HG02642 (cell line): Measurements from ENCODE around the gene TFF2.

ENCODE experiments used
- ATAC-seq: cut with Tn5 transposase; IDR thresholded peaks from one replicate; pipeline ENCODE4 v1.9.1; 2021; ENCODE audit warnings: mild to moderate bottlenecking; ENCODE audit not compliant: unreplicated experiment, poor library complexity

Gene TFF2

DNA sequence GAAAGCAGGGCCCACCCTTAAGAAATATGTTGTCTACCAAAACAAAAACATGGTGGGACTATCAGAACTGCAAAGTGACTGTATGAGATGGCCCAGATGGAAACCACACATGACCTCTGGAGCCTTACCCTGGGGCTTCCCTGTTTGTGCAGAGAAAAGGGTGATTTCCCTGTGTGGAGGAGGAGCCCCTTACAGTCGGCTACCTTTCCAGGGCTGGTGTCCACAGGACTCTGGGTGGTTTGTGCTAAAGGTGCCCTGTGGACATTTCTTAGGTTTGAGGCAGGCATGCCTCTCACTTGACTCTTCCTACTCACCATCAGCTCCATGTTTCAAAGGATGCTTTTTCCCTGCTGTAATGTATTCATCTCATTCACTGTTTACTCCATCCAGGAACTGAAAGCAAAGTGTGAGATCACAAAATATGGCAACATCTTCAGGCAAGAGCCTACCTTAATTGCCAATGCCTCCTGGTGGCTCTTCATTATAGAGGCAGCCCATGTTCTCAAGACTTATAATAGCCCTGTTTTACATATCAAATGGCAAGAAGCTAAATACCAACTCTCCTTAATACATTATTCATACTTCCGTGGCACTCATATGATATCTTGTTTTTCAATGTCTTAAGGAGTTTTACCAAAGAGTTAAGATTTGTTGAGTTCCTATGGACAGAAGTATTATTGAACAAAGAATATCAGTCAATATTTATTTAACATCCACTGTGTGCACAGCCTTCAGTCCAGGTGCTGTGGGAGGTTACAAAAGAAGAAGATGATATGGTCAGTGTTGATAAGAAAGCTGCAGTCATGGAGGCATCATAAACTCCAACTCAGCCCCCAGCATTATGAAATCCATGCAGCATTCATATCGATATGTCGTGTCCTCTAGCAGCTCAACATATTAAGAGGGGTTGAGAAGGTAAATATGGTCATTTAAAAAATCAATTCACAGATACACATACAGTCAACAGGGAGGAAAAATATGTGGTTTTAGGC lies 20.1 kb downstream of the TFF2 start:
- no peak for ATAC-seq

DNA sequence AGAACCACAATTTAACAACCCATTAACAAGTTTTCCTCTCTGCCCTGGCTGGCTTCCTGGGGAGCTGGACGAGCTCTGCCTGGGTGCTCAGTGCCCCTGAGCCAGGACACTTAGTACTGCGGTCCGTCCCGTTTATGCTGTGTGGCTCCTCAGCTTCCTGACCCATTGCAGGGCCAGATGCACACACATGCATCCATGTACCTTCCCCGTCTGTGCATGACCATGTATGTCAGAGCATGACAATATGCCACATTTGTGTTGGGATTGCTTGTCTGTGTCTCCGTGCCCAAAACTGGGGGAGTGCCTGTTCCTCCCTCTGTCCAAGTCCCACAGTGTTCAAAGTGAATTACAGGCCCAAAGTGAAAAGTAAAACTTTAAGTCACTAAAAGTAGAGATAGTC lies 25.9 kb downstream of the TFF2 start:
- ATAC-seq, result no peak

DNA sequence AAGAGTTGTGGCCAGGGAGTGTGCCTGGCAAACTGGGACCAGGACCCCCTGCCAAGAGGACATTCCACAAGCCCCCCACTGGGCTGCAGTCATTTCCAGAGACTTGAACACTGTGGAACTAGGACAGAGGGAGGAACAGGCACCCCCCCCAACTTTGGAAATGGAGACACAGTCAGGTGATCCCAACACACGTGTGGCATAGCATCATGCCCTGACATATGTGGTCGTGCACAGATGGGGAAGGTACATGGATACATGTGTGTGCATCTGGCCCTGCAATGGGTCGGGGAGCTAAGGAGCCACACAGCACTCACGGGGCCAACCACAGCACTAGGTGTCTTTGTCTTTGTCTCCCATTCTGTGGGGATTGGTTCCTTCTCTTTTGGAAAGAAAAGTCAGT lies 28.9 kb downstream of the TFF2 start:
- ATAC-seq, result no peak

DNA sequence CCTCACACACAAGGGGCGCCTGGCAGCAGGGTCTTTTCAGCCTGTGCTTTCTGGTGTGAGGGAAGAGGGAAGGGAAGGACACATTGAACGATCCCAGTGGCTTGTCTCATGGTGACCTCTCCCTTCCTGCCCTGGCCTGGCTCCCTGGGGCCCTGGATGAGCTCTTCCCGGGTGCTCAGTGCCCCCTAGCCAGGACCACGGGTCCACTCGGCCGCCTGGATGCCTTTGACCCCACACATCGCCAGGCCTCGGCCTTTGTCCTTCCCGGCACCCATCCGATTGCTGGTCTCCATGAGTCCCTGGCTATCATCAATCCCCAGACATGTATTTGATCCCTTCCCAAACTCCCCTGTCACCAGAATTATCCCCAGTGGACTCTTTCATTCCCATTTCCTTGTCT lies 29.6 kb downstream of the TFF2 start:
- no peak for ATAC-seq

DNA sequence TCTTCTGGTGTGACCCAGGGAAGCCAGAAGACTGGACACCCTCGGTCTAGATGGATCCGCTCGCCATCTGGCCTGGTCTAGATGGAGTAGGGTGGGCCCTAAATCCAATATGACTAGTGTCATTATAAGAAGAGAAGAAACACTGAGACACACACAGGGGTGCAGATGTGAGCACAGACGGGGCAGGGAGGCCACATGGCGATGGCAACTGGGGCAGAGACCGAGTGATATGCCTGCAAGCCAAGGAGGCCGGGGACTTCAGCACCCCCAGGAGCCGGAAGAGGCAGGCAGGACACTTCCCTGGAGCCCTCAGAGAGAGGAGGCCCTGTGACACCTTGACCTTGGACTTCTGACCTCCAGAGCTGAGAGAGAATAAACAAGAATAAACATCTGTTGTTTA lies 30.0 kb downstream of the TFF2 start:
- no peak for ATAC-seq

DNA sequence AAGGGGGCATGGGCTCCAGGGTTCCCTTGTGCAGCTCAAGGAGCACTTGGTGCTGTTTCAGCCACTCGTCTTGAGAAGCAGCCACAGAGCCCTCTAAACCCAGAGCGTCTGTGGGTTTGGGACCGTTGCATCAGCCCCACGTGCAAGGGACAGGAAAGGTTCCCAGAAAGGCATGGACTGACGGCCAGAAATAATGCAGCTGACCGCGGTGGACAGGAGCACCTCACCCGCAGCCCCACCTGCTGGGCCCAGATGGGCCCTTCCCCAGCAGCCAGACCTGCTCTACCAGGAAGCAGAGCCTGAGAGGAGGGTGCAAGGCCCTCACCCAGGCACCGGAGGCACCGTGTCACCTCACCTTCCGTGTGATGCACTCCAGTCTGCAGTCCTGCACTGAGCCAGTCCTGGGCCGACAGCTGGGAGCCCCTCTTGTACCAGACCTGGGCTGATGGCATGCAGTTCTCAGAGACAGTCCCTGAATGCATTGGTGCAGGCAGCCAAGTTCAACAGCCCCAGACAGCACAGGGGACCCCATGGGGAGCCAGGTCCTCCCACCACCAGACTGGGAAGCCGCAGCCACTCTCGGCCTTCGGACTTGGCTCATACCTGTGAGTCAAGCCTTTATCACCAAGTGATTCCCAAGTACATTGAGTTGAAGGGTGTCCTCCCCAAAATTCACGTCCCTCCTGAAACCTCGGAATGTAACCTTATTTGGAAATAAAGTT lies 30.8 kb downstream of the TFF2 start:
- no peak for ATAC-seq

DNA sequence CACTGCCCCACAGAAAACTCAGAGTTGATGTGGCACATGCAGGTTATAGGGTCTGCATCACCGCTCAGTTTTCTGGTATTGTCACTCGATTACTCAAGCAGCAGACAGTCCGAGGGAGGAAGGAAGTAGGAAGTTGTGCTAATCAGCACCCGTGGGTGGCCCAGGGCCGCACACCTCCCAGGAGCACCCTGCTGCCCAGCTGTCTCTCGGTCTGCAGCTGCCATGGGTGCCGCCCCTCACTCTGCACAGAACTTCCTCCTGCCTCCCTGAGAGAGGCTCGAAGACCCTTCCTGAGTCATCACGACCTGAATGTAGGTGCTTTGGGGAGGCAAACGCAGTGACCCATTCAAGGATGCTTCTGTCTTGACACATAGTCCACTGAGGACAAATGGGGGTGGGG lies 31.4 kb downstream of the TFF2 start:
- ATAC-seq, result no peak

DNA sequence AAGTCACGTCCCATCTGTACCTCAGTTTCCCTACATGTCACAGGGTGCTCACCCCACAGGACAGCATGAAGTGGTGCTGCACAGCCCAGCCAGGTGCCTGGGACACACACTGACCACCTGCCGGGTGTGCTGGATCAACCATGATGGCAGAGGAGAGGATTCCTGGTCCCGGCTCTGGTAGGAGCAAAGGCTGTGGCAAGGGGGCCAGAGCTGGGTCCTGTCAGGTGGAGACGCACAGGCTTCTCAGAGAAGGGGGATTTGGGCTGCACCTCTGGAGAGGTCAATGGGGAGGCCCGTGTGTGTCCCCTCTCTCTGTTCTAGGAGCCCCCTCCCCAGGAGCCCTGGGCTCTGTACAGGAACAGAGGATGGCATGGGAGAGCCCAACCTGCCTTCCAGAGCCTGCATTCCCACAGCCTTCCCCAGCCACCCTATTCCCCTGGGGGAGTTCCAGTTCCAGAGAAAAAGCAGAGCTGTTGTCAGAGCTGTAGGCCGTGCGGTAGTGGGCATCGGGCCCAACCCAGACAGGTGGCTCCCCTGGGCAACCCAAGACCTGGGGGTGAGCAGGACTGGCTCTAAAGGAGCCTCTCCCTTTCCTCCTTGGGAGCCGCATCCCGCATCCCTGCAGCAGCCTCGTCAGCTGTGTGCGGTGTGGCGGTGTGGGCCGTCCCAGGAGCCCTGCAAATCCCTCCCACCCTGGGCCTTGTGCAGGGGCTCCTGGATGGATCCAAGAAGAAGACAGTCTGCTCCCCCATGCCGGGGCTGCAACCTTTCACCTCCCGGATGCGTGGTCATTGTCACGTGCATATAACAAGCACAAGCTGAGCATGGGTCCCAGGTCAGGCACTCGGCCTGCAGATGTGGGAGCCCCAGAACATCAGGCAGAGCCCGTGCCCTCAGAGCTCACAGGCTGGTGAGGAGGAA lies 32.7 kb downstream of the TFF2 start:
- no peak for ATAC-seq

DNA sequence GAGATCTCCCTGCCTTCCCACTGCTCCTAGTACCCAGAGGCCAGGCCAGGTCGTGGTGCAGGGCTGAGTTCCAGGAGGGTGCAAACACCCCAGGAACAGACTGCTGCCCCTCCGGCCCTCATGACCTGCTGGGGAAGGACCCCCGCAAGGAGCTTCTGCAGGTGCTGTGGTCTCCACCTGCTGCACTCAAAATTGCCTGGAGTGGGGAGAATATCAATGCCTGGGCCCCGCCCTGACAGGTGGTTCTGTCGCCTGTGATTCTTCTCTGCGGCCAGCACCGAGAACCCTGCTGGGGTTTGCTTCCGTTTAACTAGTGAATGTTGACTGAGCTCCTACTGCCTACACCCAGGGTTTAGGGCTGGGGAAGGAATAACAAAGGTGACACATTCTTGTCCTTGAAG lies 33.5 kb downstream of the TFF2 start:
- no peak for ATAC-seq

DNA sequence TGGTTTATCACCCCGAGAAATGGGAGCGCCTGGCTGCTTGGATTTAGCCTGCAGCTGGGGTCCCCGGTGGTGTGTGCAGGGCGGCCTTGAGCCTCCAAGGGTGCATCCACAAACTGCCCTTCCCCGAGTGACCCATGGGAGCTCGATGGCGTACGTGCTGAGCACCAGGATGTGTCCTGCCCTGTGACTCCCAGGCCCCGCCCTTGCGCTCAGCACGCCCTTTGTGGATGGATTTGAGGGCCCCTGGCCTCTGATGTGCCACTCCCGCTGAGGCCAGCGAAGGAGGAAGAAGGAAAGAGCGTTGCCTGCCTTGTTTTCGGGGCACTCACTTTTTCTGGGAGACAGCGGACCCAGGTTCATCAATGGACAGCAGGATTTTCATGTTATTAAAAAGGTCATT lies 33.9 kb downstream of the TFF2 start:
- no peak for ATAC-seq

DNA sequence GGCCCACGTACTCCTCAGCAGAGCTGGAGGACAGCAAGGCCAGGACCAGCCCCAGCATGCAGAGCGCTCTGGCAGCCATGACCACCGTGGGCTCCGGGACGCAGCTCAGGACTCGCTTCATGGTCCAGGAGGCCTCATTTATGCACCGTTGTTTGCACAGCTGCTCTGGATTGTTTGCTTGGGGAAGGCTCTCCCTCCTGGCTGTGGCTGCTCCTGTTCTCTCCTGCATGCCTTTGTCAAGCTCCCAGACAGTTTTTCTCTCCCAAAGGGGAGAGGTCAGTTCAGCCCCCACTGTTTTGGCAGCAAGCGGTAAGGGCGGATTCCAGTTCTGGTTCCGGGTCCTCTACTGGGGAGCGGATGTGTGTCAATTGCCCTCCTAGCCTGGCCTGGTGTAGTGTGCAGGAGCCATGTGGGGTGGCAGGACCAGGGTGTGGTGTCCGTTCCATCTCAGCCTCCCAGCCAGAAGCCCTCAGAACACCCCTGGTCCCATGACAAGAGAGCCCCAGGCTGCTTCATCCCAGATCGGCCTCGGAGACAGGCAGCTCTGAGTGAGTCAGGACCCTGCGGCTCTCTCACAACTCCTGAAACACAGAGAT lies 35.4 kb downstream of the TFF2 start, which contains the start of gene TFF3:
TSS of gene TFF3 (minus strand) at position 114 of the 596 bp plus-strand sequence. CDS start at position 79, 35 bp downstream.
- ATAC-seq, result no peak

DNA sequence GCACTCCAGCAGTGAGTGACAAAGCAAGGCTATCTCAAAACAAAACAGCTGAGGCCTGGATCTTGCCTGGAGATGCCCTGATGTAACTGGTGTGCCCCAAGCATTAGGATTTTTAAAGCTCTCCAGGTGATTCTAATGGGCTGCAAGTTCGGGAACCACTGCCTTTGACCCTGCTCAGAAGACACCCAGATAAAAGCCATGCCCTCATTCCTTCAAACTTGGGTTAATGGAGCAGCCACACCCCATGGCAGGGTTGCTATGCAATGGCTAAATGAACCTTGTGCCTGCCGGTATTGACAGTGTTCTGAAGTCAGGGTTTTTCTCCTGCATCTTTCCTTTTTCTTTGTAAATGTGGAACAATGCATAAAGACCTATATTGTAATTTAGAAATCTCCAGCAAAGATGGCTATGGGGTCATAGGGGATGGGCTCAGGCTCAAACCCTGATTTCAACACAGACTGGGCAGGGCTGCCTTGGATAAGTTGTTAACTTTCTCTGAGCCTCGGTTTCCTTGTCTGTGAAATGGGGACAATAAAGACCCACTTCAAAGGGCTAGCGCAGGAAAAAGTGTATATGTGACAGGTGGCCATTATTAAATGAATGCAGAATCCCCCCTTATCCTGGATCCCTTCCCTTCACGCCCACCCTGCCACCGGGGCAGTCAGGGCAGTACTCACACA lies 36.0 kb downstream of the TFF2 start:
- ATAC-seq, result no peak

DNA sequence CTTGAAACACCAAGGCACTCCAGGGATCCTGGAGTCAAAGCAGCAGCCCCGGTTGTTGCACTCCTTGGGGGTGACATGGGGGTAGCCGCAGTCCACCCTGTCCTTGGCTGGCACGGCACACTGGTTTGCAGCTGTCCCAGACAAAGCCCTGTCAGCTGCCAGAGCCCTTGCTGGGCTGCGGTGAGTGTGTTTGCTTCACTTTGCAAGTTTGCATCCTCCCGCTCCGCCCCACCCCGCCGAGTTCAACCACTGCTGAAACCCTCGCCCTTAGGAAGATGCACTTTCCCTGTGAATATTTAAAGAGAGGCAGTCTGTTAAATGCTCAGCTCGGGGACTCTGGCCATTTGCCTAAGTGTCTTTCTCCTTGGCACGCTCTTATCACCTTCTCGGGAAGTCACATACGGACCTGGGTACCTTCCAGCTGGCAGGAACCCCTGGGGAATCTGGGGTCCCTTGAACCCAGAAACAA lies 37.3 kb downstream of the TFF2 start:
- ATAC-seq, result no peak

DNA sequence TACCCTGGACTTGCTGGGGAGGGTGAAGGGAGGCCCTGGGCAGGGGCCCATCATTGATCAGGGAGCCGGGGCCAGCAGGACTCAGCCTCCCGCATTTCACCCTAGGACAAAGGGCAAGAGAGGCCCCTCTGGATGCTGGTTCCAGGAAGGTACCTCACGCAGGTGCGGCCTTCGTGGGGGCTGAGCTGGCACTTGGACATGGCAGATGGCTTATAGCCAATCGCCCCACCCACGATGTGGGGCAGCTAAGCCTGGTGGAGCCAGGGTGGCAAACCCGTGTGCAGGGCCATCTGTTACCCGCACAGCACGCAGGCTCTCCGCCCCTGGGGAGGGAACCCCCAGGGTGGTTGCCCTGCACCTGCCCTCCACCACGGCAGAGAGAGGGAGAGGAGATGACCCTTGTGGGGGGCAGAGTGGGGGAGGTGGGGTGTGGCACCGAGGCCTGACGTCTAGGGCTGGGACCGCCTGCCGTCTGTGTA lies 38.1 kb downstream of the TFF2 start:
- no peak for ATAC-seq

DNA sequence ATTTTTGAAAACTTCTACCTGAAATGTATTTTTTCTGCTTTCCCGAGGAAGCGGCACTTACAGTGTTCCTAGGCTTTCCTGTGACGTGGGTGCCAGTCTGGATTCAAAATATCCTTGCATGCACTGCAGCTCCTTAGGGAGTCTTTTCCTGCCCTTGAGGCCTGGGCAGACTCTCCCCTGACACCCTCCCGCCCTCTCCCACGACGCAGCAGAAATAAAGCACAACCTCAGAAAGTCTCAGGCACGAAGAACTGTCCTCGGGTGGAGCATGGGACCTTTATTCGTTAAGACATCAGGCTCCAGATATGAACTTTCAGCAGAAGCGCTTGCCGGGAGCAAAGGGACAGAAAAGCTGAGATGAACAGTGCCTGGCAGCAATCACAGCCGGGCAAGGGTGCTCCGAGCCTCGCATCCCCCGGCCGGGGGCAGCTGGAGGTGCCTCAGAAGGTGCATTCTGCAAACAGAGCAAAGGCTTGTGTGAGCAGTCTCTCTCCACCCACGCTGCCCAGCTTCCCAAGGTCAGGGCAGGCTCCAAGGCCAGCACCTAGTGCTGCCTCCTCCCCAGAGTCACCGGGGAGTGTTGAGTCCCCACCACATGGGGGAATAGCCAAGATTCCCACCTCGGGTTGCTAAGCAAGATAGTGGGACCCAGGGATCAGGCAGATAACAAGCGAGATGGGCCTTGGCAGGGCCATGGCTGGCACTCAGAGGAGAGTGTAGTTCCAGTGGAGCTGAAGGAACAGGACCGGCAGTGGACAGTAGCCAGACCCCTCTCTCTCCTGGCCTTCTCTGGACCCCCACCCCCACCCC lies 38.8 kb downstream of the TFF2 start:
- ATAC-seq, result no peak

DNA sequence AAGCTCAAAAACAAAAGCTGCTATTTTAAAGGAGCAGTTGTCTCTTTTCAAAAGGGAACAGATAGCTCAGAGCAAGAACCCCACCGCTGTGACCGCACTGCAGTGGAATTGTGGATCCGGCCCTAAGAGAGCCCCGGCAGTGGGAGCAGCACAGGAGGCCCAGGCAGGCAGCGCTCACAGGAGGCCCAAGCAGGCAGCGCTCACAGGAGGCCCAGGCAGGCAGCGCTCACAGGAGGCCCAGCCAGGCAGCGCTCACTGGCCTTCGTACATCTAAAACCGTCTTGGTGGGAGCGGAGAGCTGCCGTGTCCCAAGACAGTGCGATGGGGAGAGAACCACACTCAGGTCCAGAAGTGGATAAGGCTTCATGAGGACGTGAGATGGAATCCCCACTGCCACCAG lies 39.6 kb downstream of the TFF2 start:
- no peak for ATAC-seq

DNA sequence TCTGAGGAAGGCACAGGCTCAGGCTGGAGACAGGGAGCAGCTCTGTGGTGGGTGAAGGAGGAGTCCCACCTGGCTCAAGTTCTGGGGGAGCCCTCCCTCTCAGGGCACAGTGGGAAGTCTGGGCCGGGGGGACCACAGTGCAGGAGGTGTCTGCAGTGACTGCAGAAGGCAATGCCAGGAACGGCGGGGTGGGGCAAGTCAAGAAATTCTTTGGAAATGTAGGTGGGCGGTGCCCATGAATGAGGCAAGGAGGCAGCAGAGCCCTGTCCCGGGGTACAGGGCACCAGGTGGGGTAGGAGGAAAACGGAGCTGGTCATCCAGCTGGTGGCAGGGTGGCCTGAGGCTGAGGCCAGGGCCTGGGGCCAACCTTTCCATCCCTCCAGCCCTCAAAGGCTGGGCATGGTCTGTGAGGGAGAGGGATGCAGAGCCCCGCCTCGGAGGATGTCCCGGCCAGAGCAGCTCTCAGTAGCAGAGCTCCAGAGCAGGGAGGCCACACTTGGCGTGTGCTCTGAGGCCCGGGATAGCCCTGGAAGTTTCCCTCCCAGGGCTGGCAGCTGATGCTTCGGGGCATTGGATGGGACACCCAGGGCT lies 40.3 kb downstream of the TFF2 start:
- ATAC-seq, result no peak

DNA sequence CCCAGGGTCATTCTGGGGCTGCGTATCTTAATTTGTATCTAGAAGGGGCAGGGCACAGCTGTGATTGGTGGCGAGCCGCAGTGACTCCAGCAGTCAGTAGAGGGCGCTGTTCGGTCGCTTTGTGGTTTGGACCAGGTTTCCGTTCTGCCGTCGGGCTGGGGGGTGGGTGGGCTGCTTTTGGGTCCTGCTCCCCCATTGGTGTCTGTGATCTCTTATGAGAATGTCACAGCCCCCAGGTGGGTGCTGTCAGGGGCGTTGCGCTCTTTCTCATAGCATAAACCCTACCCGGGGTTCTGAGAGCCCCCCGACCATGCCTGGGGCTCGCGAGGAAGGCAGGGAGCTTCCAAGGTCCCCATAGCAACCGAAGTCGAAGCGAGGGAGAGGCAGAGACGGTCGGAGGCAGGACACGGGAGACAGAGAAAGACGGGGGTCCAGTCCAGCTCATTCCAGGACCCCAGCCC lies 41.0 kb downstream of the TFF2 start:
- no peak for ATAC-seq
